IPS-18c (cell line): ENCODE results near the gene DLK1.

ENCODE experiments used
- H3K4me3 ChIP-seq: 2 replicates; pipeline ENCODE4 v1.7.0; 2013; ENCODE audit warnings: low read depth, mild to moderate bottlenecking, low read length, moderate library complexity; ENCODE audit not compliant: insufficient read depth
- H3K9me3 ChIP-seq: one replicate; pipeline ENCODE4 v1.6.1; 2013; ENCODE audit warnings: mild to moderate bottlenecking, low read length, moderate library complexity; ENCODE audit not compliant: control insufficient read depth, insufficient read depth

The DLK1 gene

DNA sequence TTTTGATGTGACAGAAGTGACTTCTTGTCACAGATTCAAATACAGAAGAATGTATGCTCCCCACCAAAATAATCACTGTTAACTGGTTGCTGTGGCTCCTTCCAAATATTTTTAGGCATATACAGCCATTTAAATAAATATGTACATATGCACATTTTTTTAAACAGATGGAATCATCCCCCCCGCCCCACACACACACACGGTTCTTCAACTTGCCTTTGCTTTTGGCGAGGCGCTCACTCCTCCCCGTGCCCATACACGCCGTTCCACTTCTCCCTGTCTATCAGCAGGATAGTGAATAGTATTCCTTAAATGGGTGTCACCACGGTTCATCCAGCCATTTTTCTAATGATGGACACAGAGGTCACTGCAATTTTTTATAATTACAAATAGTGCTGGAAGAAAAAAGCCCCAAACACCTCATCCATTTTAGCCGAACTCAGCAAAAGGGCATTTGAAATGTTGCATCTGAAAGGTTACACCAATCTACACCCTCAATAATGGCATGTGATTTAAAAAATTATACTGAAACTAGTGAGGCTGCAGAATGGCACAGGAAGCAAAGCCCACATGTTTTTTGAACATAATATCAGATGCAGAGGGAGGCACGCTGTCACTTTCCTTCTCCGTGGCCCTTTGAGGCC, 60.0 kb downstream of the DLK1 start:
- H3K9me3 ChIP-seq = no peaks in the 10 kb centered on the region
- no peak overlapping the region for H3K4me3 ChIP-seq

DNA sequence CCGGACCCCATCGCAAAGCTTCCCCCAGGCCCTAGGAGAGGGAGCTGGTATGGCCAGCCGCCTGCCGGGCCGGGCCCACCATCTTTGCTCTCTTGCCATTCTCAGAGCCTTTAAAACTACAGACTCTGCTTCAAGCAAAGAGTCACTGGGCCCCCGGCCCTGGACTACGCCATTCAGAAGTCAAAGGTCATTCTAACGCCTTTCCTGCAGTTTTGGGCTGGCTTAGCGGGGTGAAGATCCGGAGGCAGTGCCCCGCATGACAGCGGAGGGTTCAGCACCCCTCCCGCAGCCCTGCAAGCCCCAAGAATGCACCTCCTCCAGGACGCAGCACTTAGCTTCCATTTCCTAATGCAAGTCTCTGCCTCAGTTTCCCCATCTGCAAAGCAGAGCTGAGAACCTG, 61.0 kb downstream of the DLK1 start:
- Histone ChIP-seq H3K9me3 (no peaks in the 10 kb centered on the region), H3K4me3 (no peak overlapping the region)
